Suprapubic skin (tissue), 4 donors: Measurements from ENCODE around the gene SMIM5. TPM values are rescaled to one million over a fixed set of nuclear protein-coding genes. Genes with fewer than 3 reads are reported as not detected.
A peak's percentile ranks its signal among the peaks of the same experiment; 100 is the strongest.

Source experiments
- DNase-seq, 2 donors: peaks; one replicate each; pipeline ENCODE4 v3.0.0-alpha.2; 2019; ENCODE audit warnings: low spot score in 2 of 2
- H3K27ac ChIP-seq: fragments of 200-600 bp; sonication (generic); one replicate; pipeline ENCODE4 v1.5.1; 2019
- H3K27me3 ChIP-seq: fragments of 200-600 bp; sonication (generic); one replicate; pipeline ENCODE4 v1.5.1; 2019
- H3K36me3 ChIP-seq: fragments of 200-600 bp; sonication (generic); one replicate; pipeline ENCODE4 v1.5.1; 2019
- H3K4me1 ChIP-seq: fragments of 200-600 bp; sonication (generic); one replicate; pipeline ENCODE4 v1.5.1; 2019
- H3K4me3 ChIP-seq: fragments of 200-600 bp; sonication (generic); one replicate; pipeline ENCODE4 v1.5.1; 2019; ENCODE audit warnings: mild to moderate bottlenecking
- H3K9me3 ChIP-seq: fragments of 200-600 bp; sonication (generic); one replicate; pipeline ENCODE4 v1.5.1; 2019
- EP300 ChIP-seq: sonication (generic); formaldehyde crosslinking; IDR thresholded peaks from one replicate; pipeline ENCODE4 v1.6.1; 2017; ENCODE audit warnings: antibody characterized with exemption
- POLR2A ChIP-seq, 2 donors: fragments of 450-650 bp; IDR thresholded peaks; one replicate each; pipeline ENCODE4 v1.6.1; 2017; ENCODE audit warnings: antibody characterized with exemption in 2 of 2, mild to moderate bottlenecking in 2 of 2, moderate library complexity in 2 of 2
- POLR2AphosphoS5 ChIP-seq, 3 donors: sonication (generic); formaldehyde crosslinking; IDR thresholded peaks; one replicate each; pipeline ENCODE4 v1.6.1; 2017; ENCODE audit warnings: antibody characterized with exemption in 3 of 3
- WGBS: methylation state at CpG from one replicate; pipeline ENCODE4 v1.1.5; 2018; 5-methylcytosine and 5-hydroxymethylcytosine counted together
- total RNA-seq, 4 donors: library from RNA; depleted of rRNA; stranded (reverse); fragments of >200 nt; gene quantifications; one replicate each; pipeline ENCODE4 v1.1.0, GENCODE V29; 2016
- TF ChIP-seq, protein P1 (sequence below), 2 donors: fragments of 200-600 bp in 1 of 2; fragments of 450-650 bp in 1 of 2; sonication (generic) in 1 of 2; IDR thresholded peaks; one replicate each; pipeline ENCODE4 v1.5.1; 2016 to 2019; ENCODE audit warnings: antibody characterized with exemption in 2 of 2, mild to moderate bottlenecking in 1 of 2, moderate library complexity in 1 of 2

Gene SMIM5
- total RNA-seq, 4 donors from 2014 or later = 1.7 to 11.8 (median 8.6) TPM

GRCh38 chr17:75622771-75623273, 10.4 kb upstream of the SMIM5 start:
- H3K36me3 ChIP-seq = peaks cover 62% of the 10 kb centered on the region
- H3K27ac ChIP-seq = no peak overlapping the region
- H3K9me3 ChIP-seq = no peaks in the 10 kb centered on the region
- H3K4me3 ChIP-seq = no peak overlapping the region
- TF ChIP-seq POLR2AphosphoS5 (IDR thresholded peaks at IDR 0.05) = no peak
- TF ChIP-seq, protein P1, sequence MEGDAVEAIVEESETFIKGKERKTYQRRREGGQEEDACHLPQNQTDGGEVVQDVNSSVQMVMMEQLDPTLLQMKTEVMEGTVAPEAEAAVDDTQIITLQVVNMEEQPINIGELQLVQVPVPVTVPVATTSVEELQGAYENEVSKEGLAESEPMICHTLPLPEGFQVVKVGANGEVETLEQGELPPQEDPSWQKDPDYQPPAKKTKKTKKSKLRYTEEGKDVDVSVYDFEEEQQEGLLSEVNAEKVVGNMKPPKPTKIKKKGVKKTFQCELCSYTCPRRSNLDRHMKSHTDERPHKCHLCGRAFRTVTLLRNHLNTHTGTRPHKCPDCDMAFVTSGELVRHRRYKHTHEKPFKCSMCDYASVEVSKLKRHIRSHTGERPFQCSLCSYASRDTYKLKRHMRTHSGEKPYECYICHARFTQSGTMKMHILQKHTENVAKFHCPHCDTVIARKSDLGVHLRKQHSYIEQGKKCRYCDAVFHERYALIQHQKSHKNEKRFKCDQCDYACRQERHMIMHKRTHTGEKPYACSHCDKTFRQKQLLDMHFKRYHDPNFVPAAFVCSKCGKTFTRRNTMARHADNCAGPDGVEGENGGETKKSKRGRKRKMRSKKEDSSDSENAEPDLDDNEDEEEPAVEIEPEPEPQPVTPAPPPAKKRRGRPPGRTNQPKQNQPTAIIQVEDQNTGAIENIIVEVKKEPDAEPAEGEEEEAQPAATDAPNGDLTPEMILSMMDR (IDR thresholded peaks at IDR 0.05) = no peak
- TF ChIP-seq EP300 = no peak
- no peak for TF ChIP-seq POLR2A (IDR thresholded peaks at IDR 0.05)
- WGBS = 89% methylated on average over 15 of the region's 15 CpGs
- DNase-seq = no peak
- no peaks in the 10 kb centered on the region for H3K27me3 ChIP-seq
- no peaks in the 10 kb centered on the region for H3K4me1 ChIP-seq

DNA sequence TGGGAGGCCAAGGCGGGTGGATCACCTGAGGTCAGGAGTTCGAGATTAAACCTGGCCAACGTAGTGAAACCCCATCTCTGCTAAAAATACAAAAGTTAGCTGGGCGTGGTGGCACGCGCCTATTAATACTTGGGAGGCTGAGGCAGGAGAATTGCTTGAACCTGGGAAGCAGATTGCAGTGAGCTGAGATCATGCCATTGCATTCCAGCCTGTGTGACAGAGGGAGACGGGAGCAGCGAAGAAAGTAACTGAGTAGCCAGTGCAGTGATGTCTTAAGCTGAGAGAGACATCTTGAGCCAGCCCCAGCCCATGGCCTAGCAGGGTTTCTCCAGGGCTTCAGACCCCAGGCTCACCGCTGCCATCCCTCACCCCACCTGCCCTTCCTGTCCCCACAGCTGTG, 9.8 kb upstream of the SMIM5 start:
- no peak for TF ChIP-seq POLR2A (IDR thresholded peaks at IDR 0.05)
- no peak for TF ChIP-seq EP300
- no peak for TF ChIP-seq POLR2AphosphoS5 (IDR thresholded peaks at IDR 0.05)
- TF ChIP-seq, protein P1 (IDR thresholded peaks at IDR 0.05) = no peak
- H3K27ac ChIP-seq = no peak overlapping the region
- 85% methylated on average over 9 of the region's 9 CpGs for WGBS
- DNase-seq = no peak
- no peaks in the 10 kb centered on the region for H3K27me3 ChIP-seq
- no peak overlapping the region for H3K4me3 ChIP-seq
- peaks cover 59% of the 10 kb centered on the region for H3K36me3 ChIP-seq
- no peaks in the 10 kb centered on the region for H3K9me3 ChIP-seq
- H3K4me1 ChIP-seq = no peaks in the 10 kb centered on the region

DNA sequence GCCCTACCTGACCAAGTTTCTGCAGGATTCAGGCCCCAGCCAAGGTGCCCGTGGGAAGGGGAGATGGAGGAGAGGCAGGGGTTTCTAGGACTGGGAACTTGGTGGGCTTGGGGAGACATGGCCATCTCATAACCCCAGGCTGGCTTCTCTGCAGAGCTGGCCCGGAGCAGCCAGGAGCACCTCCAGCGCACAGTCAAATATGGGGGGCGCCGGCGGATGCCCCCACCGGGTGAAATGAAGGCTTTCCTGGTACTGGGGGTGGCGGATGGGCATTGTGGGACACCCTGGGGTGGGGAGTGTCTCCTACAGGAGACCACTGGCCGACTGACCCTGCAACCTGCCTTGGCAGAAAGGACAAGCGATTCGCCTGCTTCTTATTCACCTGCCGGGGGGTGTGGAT, 9.2 kb upstream of the SMIM5 start:
- H3K27ac ChIP-seq = no peak overlapping the region
- H3K9me3 ChIP-seq = no peaks in the 10 kb centered on the region
- no peak overlapping the region for H3K4me3 ChIP-seq
- H3K27me3 ChIP-seq = no peaks in the 10 kb centered on the region
- no peaks in the 10 kb centered on the region for H3K4me1 ChIP-seq
- no peak for DNase-seq
- H3K36me3 ChIP-seq = peaks cover 59% of the 10 kb centered on the region
- WGBS = 90% methylated on average over 11 of the region's 12 CpGs
- TF ChIP-seq, protein P1 (IDR thresholded peaks at IDR 0.05) = no peak
- TF ChIP-seq POLR2AphosphoS5 (IDR thresholded peaks at IDR 0.05) (no peak), POLR2A (IDR thresholded peaks at IDR 0.05) (no peak), EP300 (no peak)

DNA sequence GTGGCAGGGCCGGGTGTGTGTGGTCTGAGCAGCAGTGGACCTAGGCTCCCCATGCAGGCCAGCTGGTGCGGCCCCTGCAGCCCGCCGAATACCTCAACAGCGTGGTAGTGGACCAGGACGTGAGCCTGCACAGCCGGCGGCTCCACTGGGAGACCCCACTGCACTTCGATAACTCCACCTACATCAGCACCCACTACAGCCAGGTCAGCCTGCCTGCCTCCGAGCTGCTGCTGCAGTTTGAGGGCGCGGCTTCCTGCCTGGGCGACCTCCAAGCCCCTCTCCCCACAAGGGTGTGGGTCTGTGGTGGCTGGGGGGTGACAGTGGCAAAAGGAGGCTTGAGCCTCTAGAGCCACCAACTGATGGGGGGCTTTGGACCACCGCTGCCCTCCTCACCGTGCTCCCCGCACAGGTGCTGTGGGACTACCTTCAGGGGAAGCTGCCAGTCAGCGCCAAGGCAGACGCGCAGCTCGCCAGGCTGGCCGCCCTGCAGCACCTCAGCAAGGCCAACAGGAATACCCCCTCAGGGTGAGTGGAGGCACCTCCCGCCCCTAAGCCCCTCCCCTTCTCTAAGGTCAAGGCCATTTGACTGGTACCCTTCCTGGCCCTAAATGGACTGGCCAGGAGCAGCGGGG, 8.4 kb upstream of the SMIM5 start:
- Histone ChIP-seq H3K4me3 (no peak overlapping the region), H3K4me1 (no peaks in the 10 kb centered on the region), H3K27me3 (no peaks in the 10 kb centered on the region), H3K9me3 (no peaks in the 10 kb centered on the region), H3K36me3 (peaks cover 56% of the 10 kb centered on the region), H3K27ac (no peak overlapping the region)
- no peak for DNase-seq
- no peak for TF ChIP-seq POLR2A (IDR thresholded peaks at IDR 0.05)
- no peak for TF ChIP-seq EP300
- TF ChIP-seq, protein P1 (IDR thresholded peaks at IDR 0.05) = no peak
- TF ChIP-seq POLR2AphosphoS5 (IDR thresholded peaks at IDR 0.05) = no peak
- WGBS = 89% methylated on average over 14 of the region's 23 CpGs

GRCh38 chr17:75625813-75626486, 7.3 kb upstream of the SMIM5 start:
- Histone ChIP-seq H3K9me3 (no peaks in the 10 kb centered on the region), H3K4me3 (no peak overlapping the region), H3K4me1 (no peaks in the 10 kb centered on the region), H3K27ac (no peak overlapping the region), H3K36me3 (peaks cover 56% of the 10 kb centered on the region), H3K27me3 (no peaks in the 10 kb centered on the region)
- TF ChIP-seq POLR2AphosphoS5 (IDR thresholded peaks at IDR 0.05) (no peak), EP300 (no peak), POLR2A (IDR thresholded peaks at IDR 0.05) (no peak)
- TF ChIP-seq, protein P1 (IDR thresholded peaks at IDR 0.05) = peak in 1 of 2 donors; percentile 59
- 88% methylated on average over 5 of the region's 15 CpGs for WGBS
- no peak for DNase-seq
